Osteocyte (in vitro differentiated cells): ENCODE data around the gene MED8. TPM values are rescaled to one million over a fixed set of nuclear protein-coding genes. Genes with fewer than 3 reads are reported as not detected.

Experiments used
- DNase-seq: peaks from one replicate; pipeline ENCODE4 v3.0.0; 2021; ENCODE audit warnings: mixed read lengths; ENCODE audit not compliant: unreplicated experiment; ENCODE audit errors: extremely low spot score
- H3K27ac Mint-ChIP-seq: one replicate; pipeline ENCODE4 v1.8.0; 2021; ENCODE audit warnings: mild to moderate bottlenecking, mixed read lengths; ENCODE audit not compliant: unreplicated experiment
- H3K27me3 Mint-ChIP-seq: one replicate; pipeline ENCODE4 v1.8.0; 2021; ENCODE audit warnings: mixed read lengths; ENCODE audit not compliant: unreplicated experiment
- H3K36me3 Mint-ChIP-seq: one replicate; pipeline ENCODE4 v1.8.0; 2021; ENCODE audit warnings: mixed read lengths; ENCODE audit not compliant: unreplicated experiment
- H3K4me1 Mint-ChIP-seq: one replicate; pipeline ENCODE4 v1.8.0; 2021; ENCODE audit warnings: mixed read lengths; ENCODE audit not compliant: unreplicated experiment
- H3K4me3 Mint-ChIP-seq: one replicate; pipeline ENCODE4 v1.8.0; 2021; ENCODE audit warnings: mild to moderate bottlenecking, moderate library complexity, mixed read lengths; ENCODE audit not compliant: unreplicated experiment
- H3K9me3 Mint-ChIP-seq: one replicate; pipeline ENCODE4 v1.8.0; 2021; ENCODE audit warnings: mixed read lengths; ENCODE audit not compliant: unreplicated experiment
- total RNA-seq: library from RNA; stranded (reverse); gene quantifications from 2 replicates; pipeline ENCODE4 v1.2.1, GENCODE V29; 2021
- TF ChIP-seq, protein P1 (sequence below): fragments of 200-600 bp; sonication (generic); IDR thresholded peaks from 2 replicates; pipeline ENCODE4 v1.5.0; 2021; ENCODE audit warnings: antibody characterized with exemption, mild to moderate bottlenecking, moderate library complexity

Gene MED8
- total RNA-seq, 1 donor from 2014 or later = 40.4 TPM

DNA sequence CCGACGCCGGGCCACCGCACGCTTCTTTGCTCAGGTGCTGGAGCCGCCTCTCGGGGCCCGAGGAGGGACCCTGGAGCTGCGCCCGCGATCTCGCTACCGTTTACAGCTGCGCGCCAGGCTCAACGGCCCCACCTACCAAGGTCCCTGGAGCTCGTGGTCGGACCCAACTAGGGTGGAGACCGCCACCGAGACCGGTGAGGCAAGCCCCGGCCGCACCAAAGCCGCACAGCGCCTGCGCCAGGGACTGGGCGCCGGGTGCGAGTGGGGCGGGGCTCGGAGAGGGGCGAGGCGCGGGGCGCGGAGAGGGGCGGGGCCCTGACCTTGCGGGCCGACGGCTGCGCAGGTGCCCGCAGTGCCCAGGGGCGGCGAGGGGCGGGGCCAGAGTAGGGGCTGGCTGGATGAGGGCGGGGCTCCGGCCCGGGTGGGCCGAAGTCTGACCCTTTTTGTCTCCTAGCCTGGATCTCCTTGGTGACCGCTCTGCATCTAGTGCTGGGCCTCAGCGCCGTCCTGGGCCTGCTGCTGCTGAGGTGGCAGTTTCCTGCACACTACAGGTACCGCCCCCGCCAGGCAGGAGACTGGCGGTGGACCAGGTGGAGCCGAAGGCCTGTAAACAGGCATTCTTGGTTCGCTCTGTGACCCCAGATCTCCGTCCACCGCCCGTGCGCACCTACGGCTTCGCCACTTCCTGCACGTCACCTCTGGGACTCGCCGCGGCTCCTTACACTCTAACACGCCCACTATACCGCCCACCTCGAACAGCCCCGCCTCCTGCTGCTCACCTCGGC is 40.6 kb downstream of the MED8 start:
- peak overlapping the region; percentile 32 for H3K27ac Mint-ChIP-seq
- TF ChIP-seq, protein P1, sequence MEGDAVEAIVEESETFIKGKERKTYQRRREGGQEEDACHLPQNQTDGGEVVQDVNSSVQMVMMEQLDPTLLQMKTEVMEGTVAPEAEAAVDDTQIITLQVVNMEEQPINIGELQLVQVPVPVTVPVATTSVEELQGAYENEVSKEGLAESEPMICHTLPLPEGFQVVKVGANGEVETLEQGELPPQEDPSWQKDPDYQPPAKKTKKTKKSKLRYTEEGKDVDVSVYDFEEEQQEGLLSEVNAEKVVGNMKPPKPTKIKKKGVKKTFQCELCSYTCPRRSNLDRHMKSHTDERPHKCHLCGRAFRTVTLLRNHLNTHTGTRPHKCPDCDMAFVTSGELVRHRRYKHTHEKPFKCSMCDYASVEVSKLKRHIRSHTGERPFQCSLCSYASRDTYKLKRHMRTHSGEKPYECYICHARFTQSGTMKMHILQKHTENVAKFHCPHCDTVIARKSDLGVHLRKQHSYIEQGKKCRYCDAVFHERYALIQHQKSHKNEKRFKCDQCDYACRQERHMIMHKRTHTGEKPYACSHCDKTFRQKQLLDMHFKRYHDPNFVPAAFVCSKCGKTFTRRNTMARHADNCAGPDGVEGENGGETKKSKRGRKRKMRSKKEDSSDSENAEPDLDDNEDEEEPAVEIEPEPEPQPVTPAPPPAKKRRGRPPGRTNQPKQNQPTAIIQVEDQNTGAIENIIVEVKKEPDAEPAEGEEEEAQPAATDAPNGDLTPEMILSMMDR = no peak
- H3K27me3 Mint-ChIP-seq = peaks cover 5% of the 10 kb centered on the region
- peak overlapping the region; percentile 61 for H3K4me3 Mint-ChIP-seq
- no peaks in the 10 kb centered on the region for H3K9me3 Mint-ChIP-seq
- DNase-seq = no peak
- H3K4me1 Mint-ChIP-seq = peaks cover 14% of the 10 kb centered on the region
- H3K36me3 Mint-ChIP-seq = no peaks in the 10 kb centered on the region

DNA sequence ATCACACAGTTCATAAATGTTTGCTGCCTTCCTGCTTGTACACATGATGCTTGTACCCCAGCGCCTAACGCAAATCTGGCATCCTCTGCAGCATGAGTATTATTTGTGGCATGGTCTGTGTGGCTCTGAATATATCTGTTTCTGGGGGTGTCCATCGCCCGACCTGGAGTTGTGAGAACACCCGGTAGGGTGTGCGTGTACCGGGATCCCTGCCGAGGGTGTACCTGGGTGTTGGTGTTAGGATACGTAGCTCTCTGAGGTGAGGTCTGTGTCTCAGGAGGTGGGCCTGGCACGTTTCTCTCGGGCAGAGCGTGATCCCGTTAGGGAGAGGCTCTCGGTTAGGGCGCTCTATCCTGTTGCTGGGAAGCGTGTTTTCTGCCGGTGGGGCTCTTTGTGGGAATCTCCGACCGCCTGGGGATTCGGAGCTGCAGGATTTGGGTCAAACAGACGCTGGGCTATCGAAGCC is 41.2 kb downstream of the MED8 start:
- Mint-ChIP-seq H3K4me3 (peak overlapping the region; percentile 61), H3K4me1 (peaks cover 14% of the 10 kb centered on the region), H3K36me3 (no peaks in the 10 kb centered on the region), H3K27me3 (peaks cover 5% of the 10 kb centered on the region), H3K9me3 (no peaks in the 10 kb centered on the region), H3K27ac (no peak overlapping the region)
- no peak for DNase-seq
- TF ChIP-seq, protein P1 = no peak

DNA sequence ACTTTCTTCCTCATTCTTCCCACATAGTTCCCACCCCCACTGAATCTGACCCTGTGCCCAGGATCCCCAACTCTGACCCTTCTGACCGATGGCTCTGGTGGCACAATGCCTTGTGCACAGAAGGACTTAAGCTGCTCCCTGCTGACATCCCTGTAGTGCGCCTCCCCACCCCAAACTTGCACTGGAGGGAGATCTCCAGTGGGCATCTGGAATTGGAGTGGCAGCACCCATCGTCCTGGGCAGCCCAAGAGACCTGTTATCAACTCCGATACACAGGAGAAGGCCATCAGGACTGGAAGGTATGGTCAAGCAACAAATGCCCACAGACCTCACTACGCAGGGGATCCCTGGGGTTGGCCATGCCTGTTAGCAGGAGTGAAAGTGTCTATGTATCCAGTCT is 43.0 kb downstream of the MED8 start:
- H3K4me1 Mint-ChIP-seq = peaks cover 14% of the 10 kb centered on the region
- no peak overlapping the region for H3K27ac Mint-ChIP-seq
- TF ChIP-seq, protein P1 = no peak
- no peak overlapping the region for H3K4me3 Mint-ChIP-seq
- DNase-seq = no peak
- peaks cover 5% of the 10 kb centered on the region for H3K27me3 Mint-ChIP-seq
- H3K9me3 Mint-ChIP-seq = no peaks in the 10 kb centered on the region
- H3K36me3 Mint-ChIP-seq = no peaks in the 10 kb centered on the region

DNA sequence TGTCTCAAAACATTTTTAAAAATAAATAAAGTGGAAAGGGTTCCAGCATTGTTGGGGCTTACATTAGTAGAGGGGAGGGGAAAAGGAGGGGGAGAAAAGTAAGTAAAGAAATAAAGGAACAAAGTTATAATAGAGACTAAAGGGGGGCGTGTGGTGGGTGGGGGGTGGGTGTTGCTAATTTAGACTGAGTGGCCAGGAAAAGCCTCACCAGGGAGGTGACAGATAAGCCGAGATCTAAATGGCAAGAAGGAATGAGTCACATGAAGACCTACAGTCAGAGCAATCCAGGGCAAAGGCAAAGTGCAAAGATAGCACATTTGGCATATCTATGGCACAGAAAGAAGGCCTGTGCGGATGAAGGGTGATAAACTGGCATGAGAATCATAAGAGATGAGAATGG is 44.5 kb downstream of the MED8 start:
- Mint-ChIP-seq H3K36me3 (no peaks in the 10 kb centered on the region), H3K4me3 (no peak overlapping the region), H3K9me3 (no peaks in the 10 kb centered on the region), H3K27me3 (peaks cover 8% of the 10 kb centered on the region), H3K27ac (no peak overlapping the region), H3K4me1 (peaks cover 12% of the 10 kb centered on the region)
- DNase-seq = no peak
- TF ChIP-seq, protein P1 = no peak

DNA sequence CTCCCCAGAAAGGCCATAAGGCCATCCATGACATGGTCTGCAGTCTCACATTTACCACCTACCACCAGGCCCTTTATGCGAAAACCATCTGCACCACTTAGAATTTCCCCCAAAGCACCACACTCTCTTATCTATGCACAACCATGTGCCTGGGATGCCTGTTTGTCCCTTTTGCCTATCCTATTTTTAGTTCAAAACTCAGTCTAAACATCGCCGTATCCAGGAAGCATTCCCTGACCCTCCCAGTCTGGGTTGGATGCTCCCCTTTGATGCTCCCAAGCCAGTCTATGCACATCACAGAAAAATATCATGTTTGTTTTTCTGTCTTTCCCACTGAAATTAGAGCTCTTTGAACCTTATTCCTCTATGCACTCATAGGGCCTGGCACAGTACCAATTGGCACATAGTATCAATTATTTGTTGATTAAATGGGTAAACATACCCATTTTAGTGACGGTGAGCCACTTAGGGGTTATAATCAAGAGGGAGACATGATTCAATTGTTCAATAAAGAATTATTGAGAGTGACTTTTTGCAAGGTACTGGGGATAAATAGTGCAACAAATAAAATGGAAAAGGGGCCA is 45.2 kb downstream of the MED8 start:
- Mint-ChIP-seq H3K27me3 (peaks cover 8% of the 10 kb centered on the region), H3K27ac (no peak overlapping the region), H3K9me3 (no peaks in the 10 kb centered on the region), H3K4me3 (no peak overlapping the region), H3K4me1 (peaks cover 5% of the 10 kb centered on the region), H3K36me3 (no peaks in the 10 kb centered on the region)
- DNase-seq = no peak
- TF ChIP-seq, protein P1 = no peak
